H1 (cell line): ENCODE results near the gene FCGR2B. TPM values are rescaled to one million over a fixed set of nuclear protein-coding genes. Genes with fewer than 3 reads are reported as not detected.
"Not testable (repeated sequence)": the region's sequence is repeated elsewhere in the genome, so short reads cannot be mapped to it uniquely, and the experiment has no call there.

Experiments
- CTCF ChIA-PET: fragments of 300-600 bp; sonication (Branson Sonifier 250); formaldehyde crosslinking; loops from one replicate; lab custom pipeline; 2021; ENCODE audit not compliant: partially characterized antibody; lab: Charles Lee
- POLR2A ChIA-PET: fragments of 300-600 bp; sonication (Branson Sonifier 250); formaldehyde crosslinking; loops from one replicate; lab custom pipeline; 2021; ENCODE audit warnings: inconsistent platforms; ENCODE audit not compliant: partially characterized antibody; lab: Charles Lee
- DNase-seq, 2 experiments: peaks; one replicate each; pipeline versions ENCODE4 v3.0.0 to v3.0.0-alpha.2; 2010 to 2022; ENCODE audit warnings: low spot score in 2 of 2, low read depth in 1 of 2, mixed read lengths in 1 of 2
- FAIRE-seq: peaks from 2 replicates; lab custom pipeline; 2011; peaks lifted over from hg19 to GRCh38; lab: Jason Lieb, UNC
- H2AFZ ChIP-seq: 2 replicates; pipeline ENCODE4 v1.8.1; 2012; ENCODE audit warnings: low read length, inconsistent platforms
- H2AK5ac ChIP-seq: 2 replicates; pipeline ENCODE4 v1.6.1; 2013; ENCODE audit warnings: low read depth, low read length
- H2BK120ac ChIP-seq: replicated peaks from 2 replicates; pipeline ENCODE3; 2013; ENCODE audit warnings: low read depth, low read length, inconsistent platforms
- H2BK12ac ChIP-seq: 2 replicates; pipeline ENCODE4 v1.6.1; 2013; ENCODE audit warnings: low read depth, low read length
- H2BK15ac ChIP-seq: 2 replicates; pipeline ENCODE4 v1.6.1; 2013; ENCODE audit warnings: low read length
- H2BK20ac ChIP-seq: 2 replicates; pipeline ENCODE4 v1.6.1; 2013; ENCODE audit warnings: low read length
- H2BK5ac ChIP-seq: 2 replicates; pipeline ENCODE4 v1.6.1; 2013; ENCODE audit warnings: low read depth, low read length
- H3K14ac ChIP-seq: 2 replicates; pipeline ENCODE4 v1.6.1; 2013; ENCODE audit warnings: inconsistent platforms; ENCODE audit not compliant: insufficient read length
- H3K18ac ChIP-seq: 2 replicates; pipeline ENCODE4 v1.6.1; 2013; ENCODE audit warnings: low read length; ENCODE audit errors: extremely low read depth
- H3K23ac ChIP-seq: 2 replicates; pipeline ENCODE4 v1.6.1; 2013; ENCODE audit warnings: inconsistent platforms; ENCODE audit not compliant: insufficient read length
- H3K23me2 ChIP-seq: 2 replicates; pipeline ENCODE4 v1.6.1; 2013; ENCODE audit warnings: low read depth, low read length
- H3K27ac ChIP-seq: 2 replicates; pipeline ENCODE4 v1.6.1; 2011; ENCODE audit warnings: low read depth, low read length, inconsistent platforms
- H3K27me3 ChIP-seq, 4 experiments: replicated peaks in 1 of 4; 1 replicate in 1 of 4; 2 replicates in 3 of 4; pipeline versions ENCODE4 v1.6.1 to v1.8.1; 2011 to 2013; ENCODE audit warnings: low read length in 3 of 4, mild to moderate bottlenecking in 3 of 4, inconsistent platforms in 2 of 4, mixed read lengths in 2 of 4, moderate library complexity in 1 of 4; ENCODE audit not compliant: control insufficient read depth in 3 of 4, insufficient read depth in 3 of 4; ENCODE audit errors: extremely low read depth in 1 of 4
- H3K36me3 ChIP-seq, 4 experiments: 2 replicates each; pipeline versions ENCODE4 v1.6.1 to v1.8.1; 2011 to 2013; ENCODE audit warnings: mild to moderate bottlenecking in 4 of 4, low read length in 3 of 4, moderate library complexity in 2 of 4, control low read depth in 1 of 4, inconsistent platforms in 1 of 4; ENCODE audit not compliant: insufficient read depth in 4 of 4, control insufficient read depth in 2 of 4
- H3K4ac ChIP-seq: replicated peaks from 2 replicates; pipeline ENCODE3; 2013; ENCODE audit warnings: low read length, low read depth, mixed read lengths, inconsistent platforms; ENCODE audit not compliant: insufficient read length
- H3K4me1 ChIP-seq, 4 experiments: replicated peaks in 1 of 4; 1 replicate in 1 of 4; 2 replicates in 3 of 4; pipeline versions ENCODE4 v1.6.1 to v1.8.1; 2011 to 2013; ENCODE audit warnings: low read length in 3 of 4, inconsistent platforms in 2 of 4, mixed read lengths in 1 of 4; ENCODE audit not compliant: insufficient read depth in 4 of 4, control insufficient read depth in 3 of 4
- H3K4me2 ChIP-seq, 2 experiments: 2 replicates each; pipeline versions ENCODE4 v1.6.1 to v1.8.1; 2011 to 2013; ENCODE audit warnings: low read depth in 2 of 2, low read length in 2 of 2, control low read depth in 1 of 2, inconsistent platforms in 1 of 2, mild to moderate bottlenecking in 1 of 2; ENCODE audit not compliant: insufficient read depth in 1 of 2
- H3K4me3 ChIP-seq, 4 experiments: fragments of 200-600, 300-600 bp in 1 of 4; sonication (generic), shearing (Covaris generic), sonication (Bioruptor Twin) in 1 of 4; 2 replicates each; pipeline versions ENCODE4 v1.5.1 to v1.8.1; 2011 to 2016; ENCODE audit warnings: low read length in 4 of 4, low read depth in 3 of 4, control low read depth in 2 of 4, inconsistent platforms in 2 of 4, mild to moderate bottlenecking in 2 of 4, mixed read lengths in 1 of 4, moderate library complexity in 1 of 4; ENCODE audit not compliant: insufficient read depth in 2 of 4; ENCODE audit errors: extremely low read depth in 1 of 4
- H3K56ac ChIP-seq: replicated peaks from 2 replicates; pipeline ENCODE3; 2013; ENCODE audit warnings: low read depth, mild to moderate bottlenecking, mixed read lengths, low read length, inconsistent platforms; ENCODE audit not compliant: insufficient read length
- H3K79me1 ChIP-seq: 2 replicates; pipeline ENCODE4 v1.6.1; 2013; ENCODE audit warnings: low read depth, low read length, control low read depth
- H3K79me2 ChIP-seq, 2 experiments: 2 replicates each; pipeline versions ENCODE4 v1.6.1 to v1.8.1; 2012 to 2013; ENCODE audit warnings: low read length in 2 of 2, mild to moderate bottlenecking in 2 of 2, inconsistent platforms in 1 of 2; ENCODE audit not compliant: insufficient read depth in 2 of 2, control insufficient read depth in 1 of 2
- H3K9ac ChIP-seq, 4 experiments: replicated peaks in 1 of 4; 1 replicate in 1 of 4; 2 replicates in 3 of 4; pipeline versions ENCODE4 v1.6.1 to v1.8.1; 2011 to 2013; ENCODE audit warnings: low read depth in 3 of 4, low read length in 3 of 4, control low read depth in 2 of 4, mild to moderate bottlenecking in 2 of 4, moderate library complexity in 2 of 4, inconsistent platforms in 1 of 4; ENCODE audit errors: extremely low read depth in 1 of 4
- H3K9me3 ChIP-seq, 2 experiments: 2 replicates each; pipeline versions ENCODE4 v1.6.1 to v1.8.1; 2012 to 2013; ENCODE audit warnings: mild to moderate bottlenecking in 2 of 2, moderate library complexity in 2 of 2, control low read depth in 1 of 2, inconsistent platforms in 1 of 2, low read depth in 1 of 2, low read length in 1 of 2, mixed read lengths in 1 of 2; ENCODE audit not compliant: insufficient read depth in 2 of 2
- H4K20me1 ChIP-seq, 2 experiments: replicated peaks in 1 of 2; 2 replicates each; pipeline versions ENCODE3 to v1.8.1; 2011 to 2013; ENCODE audit warnings: inconsistent platforms in 2 of 2, low read length in 2 of 2, mild to moderate bottlenecking in 1 of 2; ENCODE audit not compliant: insufficient read depth in 2 of 2, control insufficient read depth in 1 of 2
- H4K5ac ChIP-seq: 2 replicates; pipeline ENCODE4 v1.6.1; 2013; ENCODE audit warnings: low read length, low read depth, mixed read lengths, inconsistent platforms; ENCODE audit not compliant: insufficient read length
- H4K8ac ChIP-seq: 2 replicates; pipeline ENCODE4 v1.8.0; 2013; ENCODE audit warnings: mild to moderate bottlenecking, moderate library complexity, low read length, inconsistent platforms; ENCODE audit not compliant: insufficient read depth; ENCODE audit errors: extremely low read depth
- H4K91ac ChIP-seq: replicated peaks from 2 replicates; pipeline ENCODE3; 2013; ENCODE audit warnings: low read length, mixed read lengths, inconsistent platforms; ENCODE audit not compliant: insufficient read length
- WGBS, 2 experiments: shearing (Covaris generic) in 1 of 2; methylation state at CpG; one replicate each; pipeline versions ENCODE4 v1.1.6 to v1.1.7; 2013 to 2015; ENCODE audit warnings: low lambda C conversion rate in 2 of 2, mixed read lengths in 2 of 2, inconsistent platforms in 1 of 2, low coverage in 1 of 2, missing lambda C conversion rate in 1 of 2; ENCODE audit not compliant: insufficient replicate concordance in 2 of 2, insufficient coverage in 1 of 2, insufficient read length in 1 of 2; ENCODE audit errors: extremely low coverage in 1 of 2, missing lambda C conversion rate in 1 of 2; 5-methylcytosine and 5-hydroxymethylcytosine counted together
- polyA plus RNA-seq, 7 experiments: library from polyadenylated mRNA; depleted of rRNA in 3 of 7; stranded (reverse) in 5 of 7; unstranded in 2 of 7; fragments of >200 nt in 5 of 7; fragments of 200-250 nt in 2 of 7; gene quantifications; 1 replicate in 5 of 7; 2 replicates in 1 of 7; 4 replicates in 1 of 7; pipeline versions ENCODE4 v1.2.1 to v1.2.3, GENCODE V29; 2011 to 2013; ENCODE audit warnings: missing spikeins in 2 of 7, mixed read lengths in 2 of 7
- total RNA-seq: library from RNA; stranded (reverse); fragmentation: NEBNext Ultra II Directional; extraction: Animal tissue kit (Norgen Biotek cat#: 25700); gene quantifications from 2 replicates; pipeline ENCODE4 v1.2.1, GENCODE V29; 2021

Gene FCGR2B
- total and polyA plus RNA-seq, 2 of the 8 experiments (the other 6 are each of a cell fraction or from before 2014, with no cell fraction given): 0.05 TPM; not detected in 1

GRCh38 chr1:161634993-161635392, 27.9 kb upstream of the FCGR2B start:
- H3K9me3 ChIP-seq, H3K27ac ChIP-seq, H2BK120ac ChIP-seq, H3K79me2 ChIP-seq, H2AFZ ChIP-seq, H3K23me2 ChIP-seq, H3K4ac ChIP-seq, H3K56ac ChIP-seq, H4K5ac ChIP-seq, H4K8ac ChIP-seq, DNase-seq, H2AK5ac ChIP-seq, H3K23ac ChIP-seq, H4K20me1 ChIP-seq, H3K27me3 ChIP-seq, H2BK5ac ChIP-seq, H2BK20ac ChIP-seq, CTCF ChIA-PET, H2BK15ac ChIP-seq, H3K4me1 ChIP-seq, POLR2A ChIA-PET, H3K4me3 ChIP-seq, H4K91ac ChIP-seq, H3K18ac ChIP-seq, H3K36me3 ChIP-seq, FAIRE-seq, H2BK12ac ChIP-seq, H3K79me1 ChIP-seq, H3K14ac ChIP-seq, H3K4me2 ChIP-seq, H3K9ac ChIP-seq: not testable (repeated sequence)
- WGBS, 2 experiments: 87% methylated on average over 1 of the region's 2 CpGs; no CpG with 5 or more reads in 1 of the 2 experiments

DNA sequence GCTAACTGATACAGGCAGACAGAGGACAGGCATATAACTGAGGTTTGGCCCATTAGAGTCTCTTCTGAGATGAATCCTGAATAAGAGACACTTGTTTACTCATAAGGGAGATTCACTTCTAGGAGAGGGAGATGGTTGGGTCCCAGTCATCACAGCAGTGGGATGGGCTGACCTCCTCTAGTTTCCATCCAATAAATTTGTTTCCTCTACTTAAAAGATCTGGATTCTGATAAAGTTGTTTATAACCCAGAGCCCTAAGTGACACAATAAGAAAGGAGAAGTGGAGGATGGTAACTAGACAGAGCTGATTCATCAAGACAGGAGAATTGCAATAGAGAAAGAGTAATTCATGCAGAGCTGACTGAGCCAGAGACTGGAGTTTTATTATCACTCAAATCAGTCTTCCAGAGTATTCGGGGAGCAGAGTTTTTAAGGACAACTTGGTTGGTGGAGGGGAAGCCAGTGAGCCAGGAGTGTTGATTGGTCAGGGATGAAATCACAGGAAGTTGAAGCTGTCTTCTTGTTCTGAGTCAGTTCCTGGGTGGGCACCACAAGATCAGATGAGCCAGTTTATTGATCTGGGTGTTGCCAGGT, 26.7 kb upstream of the FCGR2B start:
- CTCF ChIA-PET, H2BK20ac ChIP-seq, H3K9me3 ChIP-seq, H3K14ac ChIP-seq, H3K4ac ChIP-seq, H4K20me1 ChIP-seq, POLR2A ChIA-PET, H2BK15ac ChIP-seq, H4K5ac ChIP-seq, H4K91ac ChIP-seq, H3K4me2 ChIP-seq, H2AFZ ChIP-seq, H2BK120ac ChIP-seq, H3K36me3 ChIP-seq, H3K79me2 ChIP-seq, H2BK5ac ChIP-seq, H3K27me3 ChIP-seq, H3K4me3 ChIP-seq, H3K18ac ChIP-seq, H4K8ac ChIP-seq, H3K9ac ChIP-seq, H3K56ac ChIP-seq, DNase-seq, H2BK12ac ChIP-seq, H3K23me2 ChIP-seq, H3K27ac ChIP-seq, H3K79me1 ChIP-seq, H3K23ac ChIP-seq, FAIRE-seq, H3K4me1 ChIP-seq, H2AK5ac ChIP-seq: not testable (repeated sequence)
- 86% methylated on average over 1 of the region's 1 CpG; no CpG with 5 or more reads in 1 of the 2 experiments for WGBS, 2 experiments
